ENCODE data around the gene HK1. TPM values are rescaled to one million over a fixed set of nuclear protein-coding genes. Genes with fewer than 3 reads are reported as not detected.
A peak's percentile ranks its signal among the peaks of the same experiment; 100 is the strongest.

Gene HK1
- total RNA-seq, 2 donors from 2014 or later, result 73.3 to 83.3 TPM

DNA sequence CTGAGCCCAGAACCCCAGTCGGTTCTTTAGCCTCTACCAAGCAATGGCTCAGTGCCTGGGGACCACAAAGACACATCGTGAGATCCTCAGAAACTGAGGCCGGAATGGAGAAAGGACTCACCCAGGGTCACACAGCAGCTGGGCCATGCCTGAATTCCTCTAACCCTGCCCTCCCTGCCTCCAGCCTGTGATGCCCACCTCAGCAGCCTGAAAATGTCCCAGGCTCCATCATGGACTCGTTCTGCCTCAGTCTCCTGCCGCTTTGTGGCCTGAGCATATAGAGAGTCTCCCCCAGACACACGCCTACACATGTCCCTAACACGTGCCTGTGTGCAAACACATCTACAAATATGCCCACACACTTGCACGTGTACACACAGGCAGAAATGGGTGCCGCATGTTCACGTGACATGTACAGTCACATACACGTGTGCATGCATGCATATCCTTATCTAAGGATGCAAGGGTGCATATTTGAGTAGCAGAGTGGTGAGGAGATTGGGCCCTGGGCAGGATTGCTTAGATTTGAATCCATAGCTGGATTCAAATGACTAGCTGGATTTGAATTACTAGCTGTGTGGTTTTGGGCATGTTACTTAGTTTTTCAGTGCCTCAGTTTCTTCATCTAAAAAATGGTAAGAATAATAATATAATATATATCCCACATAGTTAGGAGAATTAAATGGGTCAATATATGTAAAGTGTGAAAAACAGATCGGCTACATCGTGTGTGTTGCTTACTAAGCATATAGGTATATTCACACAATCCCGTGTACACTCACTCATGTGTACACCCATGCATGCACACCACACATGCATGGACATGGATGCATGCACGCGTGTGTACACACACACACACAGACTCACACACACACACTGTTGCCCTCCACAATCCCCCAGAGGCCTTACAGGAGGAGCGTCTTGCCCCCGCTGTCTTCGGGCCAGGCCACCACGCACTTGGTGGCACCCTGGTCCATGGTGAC lies 136.0 kb downstream of the HK1 start:
- no peak for DNase-seq
- no peak overlapping the region for H3K27ac ChIP-seq
- H3K9me3 ChIP-seq, result no peaks in the 10 kb centered on the region
- TF ChIP-seq, protein P1, sequence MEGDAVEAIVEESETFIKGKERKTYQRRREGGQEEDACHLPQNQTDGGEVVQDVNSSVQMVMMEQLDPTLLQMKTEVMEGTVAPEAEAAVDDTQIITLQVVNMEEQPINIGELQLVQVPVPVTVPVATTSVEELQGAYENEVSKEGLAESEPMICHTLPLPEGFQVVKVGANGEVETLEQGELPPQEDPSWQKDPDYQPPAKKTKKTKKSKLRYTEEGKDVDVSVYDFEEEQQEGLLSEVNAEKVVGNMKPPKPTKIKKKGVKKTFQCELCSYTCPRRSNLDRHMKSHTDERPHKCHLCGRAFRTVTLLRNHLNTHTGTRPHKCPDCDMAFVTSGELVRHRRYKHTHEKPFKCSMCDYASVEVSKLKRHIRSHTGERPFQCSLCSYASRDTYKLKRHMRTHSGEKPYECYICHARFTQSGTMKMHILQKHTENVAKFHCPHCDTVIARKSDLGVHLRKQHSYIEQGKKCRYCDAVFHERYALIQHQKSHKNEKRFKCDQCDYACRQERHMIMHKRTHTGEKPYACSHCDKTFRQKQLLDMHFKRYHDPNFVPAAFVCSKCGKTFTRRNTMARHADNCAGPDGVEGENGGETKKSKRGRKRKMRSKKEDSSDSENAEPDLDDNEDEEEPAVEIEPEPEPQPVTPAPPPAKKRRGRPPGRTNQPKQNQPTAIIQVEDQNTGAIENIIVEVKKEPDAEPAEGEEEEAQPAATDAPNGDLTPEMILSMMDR (IDR thresholded peaks at IDR 0.05), result no peak
- no peaks in the 10 kb centered on the region for H3K27me3 ChIP-seq
- no peak overlapping the region for H3K9ac ChIP-seq (ENCODE audit: low read depth in 2 of 2, low read length in 2 of 2)
- no peaks in the 10 kb centered on the region for H3K36me3 ChIP-seq
- no peaks in the 10 kb centered on the region for H3K4me1 ChIP-seq
- intact Hi-C loops (cut with DNase I), result no loop called here
- no peak overlapping the region for H3K4me3 ChIP-seq

DNA sequence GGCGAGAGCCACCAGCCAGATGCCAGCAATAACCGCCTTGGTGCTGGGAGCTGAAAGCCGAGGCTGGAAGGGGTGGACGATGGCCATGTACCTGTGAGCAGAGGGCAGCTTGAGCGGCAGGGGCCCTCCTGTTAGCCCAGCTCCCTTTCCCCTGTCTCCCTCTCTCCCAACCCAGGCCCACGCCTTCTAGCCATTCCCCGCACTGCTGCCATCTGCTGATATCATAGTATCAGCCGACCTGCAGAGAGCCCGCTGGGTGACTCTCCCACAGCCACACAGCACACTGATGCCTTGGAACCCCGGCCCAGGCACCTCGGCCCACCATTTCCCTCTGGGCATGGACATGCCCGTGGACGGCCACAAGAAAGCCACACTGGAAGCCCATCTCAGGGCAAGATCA lies 136.8 kb downstream of the HK1 start:
- Histone ChIP-seq H3K27ac (no peak overlapping the region), H3K27me3 (no peaks in the 10 kb centered on the region), H3K9me3 (no peaks in the 10 kb centered on the region), H3K9ac (ENCODE audit: low read depth in 2 of 2, low read length in 2 of 2) (no peak overlapping the region), H3K36me3 (no peaks in the 10 kb centered on the region), H3K4me1 (no peaks in the 10 kb centered on the region), H3K4me3 (no peak overlapping the region)
- no peak for DNase-seq
- intact Hi-C loops (cut with DNase I), result no loop called here
- TF ChIP-seq, protein P1 (IDR thresholded peaks at IDR 0.05), result no peak

- Histone ChIP-seq H3K36me3 (no peaks in the 10 kb centered on the region), H3K4me1 (no peaks in the 10 kb centered on the region), H3K9ac (ENCODE audit: low read depth in 2 of 2, low read length in 2 of 2) (peak overlapping the region in 1 of 2 donors; percentile 30), H3K27ac (no peak overlapping the region), H3K27me3 (no peaks in the 10 kb centered on the region), H3K9me3 (no peaks in the 10 kb centered on the region), H3K4me3 (no peak overlapping the region)
- TF ChIP-seq, protein P1 (IDR thresholded peaks at IDR 0.05), result no peak
- intact Hi-C loops (cut with DNase I), result no loop called here
- DNase-seq, result no peak
Observed at GRCh38 chr10:69415951-69416350, 137.7 kb downstream of the HK1 start.

DNA sequence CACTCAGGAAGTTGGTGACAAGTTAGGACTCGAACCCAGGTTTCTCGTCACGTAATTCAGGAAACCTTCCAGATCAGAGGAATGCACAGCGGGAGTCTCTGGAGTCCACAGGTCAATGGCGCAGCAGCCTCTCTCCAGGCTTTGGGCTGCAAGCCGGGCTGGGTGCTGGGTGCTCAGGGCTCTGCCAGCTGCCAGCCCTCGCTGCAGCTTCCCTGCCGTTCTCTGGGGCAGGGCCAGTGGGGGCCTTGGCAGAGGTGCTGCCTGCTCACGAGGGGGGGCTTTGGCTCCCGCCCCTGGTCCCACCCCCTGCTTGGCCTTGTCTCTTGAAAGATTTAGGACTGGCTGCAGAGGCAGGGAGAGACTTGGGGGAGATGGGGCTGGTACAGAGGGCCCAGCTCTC lies 138.4 kb downstream of the HK1 start, which contains the start of gene TACR2:
TSS of gene TACR2 (minus strand) at position 224 of the 400 bp plus-strand sequence. CDS start 595 bp downstream, outside the sequence.
- DNase-seq, result no peak

GRCh38 chr10:69417542-69417941 lies 139.2 kb downstream of the HK1 start:
- intact Hi-C loops (cut with DNase I), result no loop called here
- no peak for DNase-seq
- Histone ChIP-seq H3K4me1 (no peaks in the 10 kb centered on the region), H3K27me3 (no peaks in the 10 kb centered on the region), H3K9me3 (no peaks in the 10 kb centered on the region), H3K9ac (ENCODE audit: low read depth in 2 of 2, low read length in 2 of 2) (peak overlapping the region in 1 of 2 donors; percentile 55), H3K36me3 (no peaks in the 10 kb centered on the region), H3K4me3 (no peak overlapping the region), H3K27ac (no peak overlapping the region)
- TF ChIP-seq, protein P1 (IDR thresholded peaks at IDR 0.05), result no peak

More for the DNA sequence above, 138.4 kb downstream of the HK1 start, which contains the start of gene TACR2:
- H3K27ac ChIP-seq, result no peak within 1 kb of the TSS
- peak within 1 kb of the TSS; percentile 30 to 55 for H3K9ac ChIP-seq (ENCODE audit: low read depth in 2 of 2, low read length in 2 of 2)
- H3K36me3 ChIP-seq, result no peaks in the 10 kb centered on the region
- intact Hi-C loops (cut with DNase I), result no loop called here
- no peaks in the 10 kb centered on the region for H3K27me3 ChIP-seq
- TF ChIP-seq, protein P1 (IDR thresholded peaks at IDR 0.05), result no peak
- no peaks in the 10 kb centered on the region for H3K4me1 ChIP-seq
- H3K4me3 ChIP-seq, result no peak within 1 kb of the TSS
- H3K9me3 ChIP-seq, result no peaks in the 10 kb centered on the region
